GM20431 (cell line): ENCODE results near the gene RALY.

Experiments used
- in situ Hi-C: fragments of 300-500 bp; cut with MseI, MboI; formaldehyde crosslinking; loops from one replicate; pipeline ENCODE4 v1.15.0; 2020; ENCODE audit warnings: low sequenced_read_pairs; ENCODE audit not compliant: unreplicated experiment

RALY gene

DNA sequence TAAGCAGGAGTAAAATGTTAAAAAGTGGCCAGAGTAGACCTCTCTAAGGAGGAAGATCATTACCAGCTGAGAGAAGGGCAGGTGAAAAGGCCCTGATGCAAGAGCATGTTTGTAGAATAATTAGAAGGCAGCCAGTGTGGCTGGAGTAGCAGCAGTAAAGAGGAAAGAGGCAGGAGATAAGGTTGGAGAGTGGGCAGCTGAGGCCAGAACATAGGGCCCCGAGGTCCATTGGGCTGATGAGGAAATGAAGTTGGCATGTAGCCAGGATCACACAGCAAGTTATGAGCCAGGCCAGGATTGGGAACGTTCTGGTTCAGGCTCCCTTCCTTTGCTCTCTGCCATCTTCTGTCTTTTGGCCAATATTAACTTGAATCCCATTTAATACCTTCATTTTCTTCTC, 51.6 kb downstream of the RALY start:
- in situ Hi-C loops, result no loop called here

DNA sequence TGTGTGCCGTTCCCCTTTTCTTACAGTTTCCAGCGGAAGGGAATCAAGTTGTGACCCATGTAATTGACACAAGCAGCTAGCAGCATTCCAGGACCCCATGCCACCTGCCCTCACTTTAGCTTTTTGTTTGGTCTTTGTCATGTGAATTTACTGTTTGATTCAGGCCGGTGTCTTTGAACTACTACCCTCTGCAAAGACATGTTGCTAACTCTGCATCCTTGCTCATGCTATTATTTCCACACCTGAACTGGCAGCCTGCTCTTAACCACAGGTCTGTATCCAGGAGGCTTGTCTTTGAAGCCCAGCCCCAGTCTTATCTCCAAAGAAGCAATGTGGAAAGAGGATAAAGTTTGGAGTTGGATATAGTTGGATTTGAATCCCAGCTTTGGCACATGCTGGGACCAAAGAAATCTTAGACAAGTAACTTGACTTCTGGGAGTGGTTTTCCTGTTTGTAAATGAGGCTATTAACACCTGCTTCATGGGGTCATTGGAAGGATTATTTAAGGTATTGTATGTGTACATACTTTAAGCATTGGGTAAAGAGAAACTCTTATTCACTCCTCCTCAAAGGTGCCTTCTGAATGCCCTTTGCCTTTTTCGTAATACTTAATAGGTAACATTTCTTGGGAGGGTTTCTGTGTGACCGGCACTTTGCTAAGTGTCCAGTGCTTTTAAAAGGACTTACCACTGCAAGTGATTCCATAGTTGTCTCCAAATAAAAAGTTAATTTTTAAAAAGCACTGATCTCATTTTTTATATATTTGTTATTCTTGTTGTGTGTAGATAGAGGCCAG, 52.4 kb downstream of the RALY start:
- in situ Hi-C loops, result no loop called here

DNA sequence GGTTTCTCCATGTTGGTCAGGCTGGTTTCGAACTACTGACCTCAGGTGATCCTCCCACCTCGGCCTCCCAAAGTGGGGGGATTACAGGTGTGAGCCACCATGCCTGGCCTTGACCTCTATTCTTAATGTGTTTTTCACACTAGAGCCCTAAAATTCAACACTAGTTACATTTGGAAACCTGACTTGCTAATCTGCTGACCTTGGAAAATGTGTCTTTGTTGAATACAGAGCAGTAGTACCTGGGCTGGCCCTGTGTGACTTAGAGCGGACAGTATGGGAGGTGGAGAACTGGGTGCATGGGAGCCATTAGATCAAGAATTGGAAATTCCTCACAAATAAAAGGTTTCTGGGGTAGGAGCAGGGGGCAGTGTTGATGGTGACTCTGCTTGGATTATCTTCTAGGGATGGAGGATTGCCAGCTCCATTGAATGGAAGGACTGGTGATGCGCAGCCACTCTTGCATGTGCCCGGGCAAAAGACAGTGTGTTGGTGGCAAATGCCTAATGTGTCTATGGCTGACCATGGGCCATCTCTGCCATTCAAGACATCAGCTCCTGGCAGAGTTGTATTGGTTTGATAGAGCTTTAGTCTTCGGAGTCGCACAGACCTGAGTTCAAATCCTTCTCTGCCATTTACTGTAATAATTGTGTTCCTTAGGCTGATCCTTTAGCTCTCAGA, 53.4 kb downstream of the RALY start:
- in situ Hi-C loops, result no loop called here

DNA sequence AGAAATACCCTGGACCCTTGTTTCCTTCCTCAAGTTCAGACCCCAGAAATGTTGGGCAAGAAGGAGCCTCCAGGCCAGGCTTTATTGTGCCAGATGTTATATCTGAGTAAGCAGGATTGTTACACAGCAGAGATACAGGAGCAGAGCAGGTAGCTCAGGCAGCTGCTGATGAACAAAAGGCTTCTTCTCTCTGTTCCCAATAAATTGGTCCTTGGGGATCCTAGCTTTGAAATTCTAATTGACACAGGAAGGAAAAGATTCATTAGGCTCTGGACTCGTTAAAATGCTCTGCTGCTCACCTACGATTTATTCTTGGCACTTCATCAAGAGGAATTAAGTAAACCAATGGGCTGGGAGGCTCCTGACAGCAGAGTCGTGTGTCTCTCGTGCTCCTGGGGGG, 54.2 kb downstream of the RALY start:
- in situ Hi-C loops, result no loop called here

DNA sequence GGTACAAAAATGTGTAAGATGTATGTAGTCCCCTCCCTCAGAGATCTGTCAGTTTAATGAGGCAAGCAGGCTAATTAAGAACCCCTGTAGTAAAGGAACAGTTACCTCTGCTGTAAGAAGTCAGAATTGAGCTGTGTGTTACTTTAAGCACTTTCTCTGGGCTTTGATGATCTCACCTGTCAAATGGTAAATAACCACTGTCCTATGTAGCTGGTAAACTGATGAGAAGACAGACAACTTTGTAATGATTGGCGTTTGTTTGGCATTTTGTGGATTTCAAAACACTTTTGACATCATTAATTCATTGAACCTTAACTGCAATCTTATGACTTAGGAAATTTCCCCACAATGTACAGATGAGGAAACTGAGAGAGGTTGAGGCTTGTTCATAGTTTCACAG, 55.7 kb downstream of the RALY start:
- in situ Hi-C loops, result no loop called here

DNA sequence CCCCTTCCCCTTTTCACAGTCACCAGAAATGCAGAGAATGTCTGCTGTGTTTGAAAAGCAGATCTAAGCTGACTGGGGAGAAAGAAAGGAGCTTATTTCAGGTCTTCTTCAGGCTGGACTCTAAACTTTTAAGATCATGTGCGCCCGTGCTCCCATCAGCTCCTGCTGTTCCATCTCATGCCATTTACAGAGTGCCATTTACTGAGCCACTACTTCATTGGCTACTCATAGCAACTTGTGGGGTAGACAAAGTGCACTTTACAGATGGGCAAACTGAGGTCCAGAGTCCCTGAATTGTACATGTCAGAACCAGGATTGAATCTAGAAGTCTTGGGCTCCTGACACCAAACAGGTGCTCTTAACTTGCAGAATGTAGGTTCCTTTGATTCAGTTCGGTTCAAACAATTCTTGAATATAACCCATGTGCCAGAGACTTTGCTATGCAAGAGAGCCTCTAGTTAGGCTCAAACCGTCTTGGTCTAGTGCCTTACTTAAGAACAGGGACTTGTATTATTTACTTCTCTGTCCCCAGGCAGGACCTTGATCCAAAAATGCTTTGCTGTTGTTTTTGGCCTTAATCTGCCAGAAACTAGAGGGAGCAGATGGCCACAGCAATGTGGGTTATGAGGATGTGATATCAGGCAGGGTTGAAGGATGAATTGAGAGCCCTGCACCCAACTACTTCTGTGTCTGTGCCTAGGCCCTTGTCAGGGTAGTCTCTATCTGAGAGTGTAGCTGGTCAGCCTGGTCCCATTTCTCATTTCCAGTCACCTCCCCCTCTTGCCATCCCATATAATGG, 56.4 kb downstream of the RALY start:
- in situ Hi-C loops, result no loop called here

DNA sequence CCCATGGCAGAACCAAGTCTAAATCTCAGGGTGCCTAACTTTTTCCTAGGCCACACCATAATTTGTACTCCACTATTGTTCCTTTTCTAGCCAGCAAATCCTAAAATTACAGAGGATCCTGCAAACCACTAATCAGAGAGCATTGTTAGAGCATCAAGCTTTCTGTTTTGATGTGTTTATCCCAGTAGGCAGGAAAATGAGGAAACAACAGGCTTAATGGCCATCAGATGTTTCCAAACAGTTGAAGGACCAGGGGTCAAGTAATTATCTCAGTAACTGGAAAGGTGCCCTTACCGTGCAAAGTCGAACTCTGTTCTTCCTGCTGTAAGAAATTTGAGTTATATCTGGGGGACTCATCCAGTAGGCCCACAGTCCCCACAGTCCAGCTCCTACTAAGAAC, 58.7 kb downstream of the RALY start:
- in situ Hi-C loops, result no loop called here

DNA sequence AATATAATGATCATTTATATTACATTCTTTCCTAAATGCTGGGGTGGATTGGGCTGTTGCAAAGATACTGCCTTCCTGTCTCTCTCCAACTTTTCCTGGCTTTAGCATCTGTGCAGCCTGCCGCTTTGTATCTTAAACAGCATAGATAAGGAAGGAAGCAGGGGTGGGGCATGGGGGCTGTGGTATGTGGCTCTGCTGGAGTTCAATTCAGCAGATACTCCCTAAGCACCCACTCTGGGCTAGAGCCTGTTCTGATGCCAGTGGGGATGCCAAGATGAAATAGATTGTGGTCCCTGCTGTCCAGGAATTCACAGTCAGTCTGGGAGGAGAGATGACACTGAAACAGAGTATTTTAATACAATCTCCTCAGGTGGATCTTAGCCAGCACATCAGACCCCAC, 61.6 kb downstream of the RALY start:
- in situ Hi-C loops, result no loop called here

DNA sequence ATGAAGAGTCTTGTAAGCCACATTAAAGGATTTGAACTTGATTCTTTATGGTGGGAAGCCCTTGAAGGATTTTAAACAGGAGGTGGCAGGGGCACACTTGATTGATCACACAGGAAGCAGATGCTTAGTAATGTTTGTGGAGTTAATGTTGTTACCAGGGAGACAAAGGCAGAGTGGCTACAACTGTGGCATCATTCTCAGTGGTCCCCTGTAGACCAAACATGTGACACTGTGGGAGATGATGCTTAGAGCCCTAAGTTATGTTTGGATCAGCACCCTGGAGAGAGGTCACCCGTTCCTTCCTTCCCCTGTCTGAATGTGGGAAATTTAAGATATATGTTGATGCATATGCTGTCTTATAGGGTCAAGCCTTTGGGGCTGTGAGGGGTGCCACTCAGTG, 65.1 kb downstream of the RALY start:
- in situ Hi-C loops, result no loop called here

DNA sequence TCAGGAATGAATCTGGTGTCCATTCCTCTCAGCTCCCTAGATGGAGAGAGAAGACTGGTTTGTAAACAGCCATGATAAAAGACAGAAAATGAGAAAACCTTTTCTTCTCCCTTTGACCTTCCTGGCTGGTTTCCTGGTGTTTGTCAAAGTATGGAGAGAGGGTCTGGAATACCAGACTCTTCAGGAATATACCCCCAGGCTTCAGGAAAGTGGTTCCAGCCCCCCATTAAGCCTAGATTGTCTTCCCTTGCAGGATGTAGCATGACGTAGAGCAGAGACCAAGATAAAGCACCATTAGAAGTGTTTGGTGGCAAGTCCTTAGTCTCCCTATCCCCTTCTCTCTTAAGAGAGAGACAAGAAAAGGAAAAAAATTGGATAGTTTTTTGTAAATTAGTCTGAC, 67.3 kb downstream of the RALY start:
- in situ Hi-C loops, result no loop called here

DNA sequence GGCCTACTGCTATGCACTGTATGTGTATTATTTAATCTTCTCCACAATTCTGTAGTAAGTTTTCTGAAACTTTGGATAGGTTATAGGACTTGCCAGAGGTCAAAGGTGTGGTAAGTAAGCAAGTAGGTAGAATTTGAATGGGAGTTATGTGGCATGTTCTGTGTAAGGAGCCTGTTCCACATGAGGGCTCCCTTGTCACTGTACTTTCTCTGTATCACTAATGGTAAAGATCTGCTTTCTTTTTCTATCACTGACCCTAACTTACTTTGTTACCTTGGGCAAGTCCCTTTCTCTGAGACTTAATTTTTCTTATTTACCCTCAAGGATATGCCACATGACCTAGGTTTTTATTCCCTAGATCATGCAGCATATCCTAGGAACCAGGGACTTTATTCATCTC, 68.0 kb downstream of the RALY start:
- in situ Hi-C loops, result no loop called here

DNA sequence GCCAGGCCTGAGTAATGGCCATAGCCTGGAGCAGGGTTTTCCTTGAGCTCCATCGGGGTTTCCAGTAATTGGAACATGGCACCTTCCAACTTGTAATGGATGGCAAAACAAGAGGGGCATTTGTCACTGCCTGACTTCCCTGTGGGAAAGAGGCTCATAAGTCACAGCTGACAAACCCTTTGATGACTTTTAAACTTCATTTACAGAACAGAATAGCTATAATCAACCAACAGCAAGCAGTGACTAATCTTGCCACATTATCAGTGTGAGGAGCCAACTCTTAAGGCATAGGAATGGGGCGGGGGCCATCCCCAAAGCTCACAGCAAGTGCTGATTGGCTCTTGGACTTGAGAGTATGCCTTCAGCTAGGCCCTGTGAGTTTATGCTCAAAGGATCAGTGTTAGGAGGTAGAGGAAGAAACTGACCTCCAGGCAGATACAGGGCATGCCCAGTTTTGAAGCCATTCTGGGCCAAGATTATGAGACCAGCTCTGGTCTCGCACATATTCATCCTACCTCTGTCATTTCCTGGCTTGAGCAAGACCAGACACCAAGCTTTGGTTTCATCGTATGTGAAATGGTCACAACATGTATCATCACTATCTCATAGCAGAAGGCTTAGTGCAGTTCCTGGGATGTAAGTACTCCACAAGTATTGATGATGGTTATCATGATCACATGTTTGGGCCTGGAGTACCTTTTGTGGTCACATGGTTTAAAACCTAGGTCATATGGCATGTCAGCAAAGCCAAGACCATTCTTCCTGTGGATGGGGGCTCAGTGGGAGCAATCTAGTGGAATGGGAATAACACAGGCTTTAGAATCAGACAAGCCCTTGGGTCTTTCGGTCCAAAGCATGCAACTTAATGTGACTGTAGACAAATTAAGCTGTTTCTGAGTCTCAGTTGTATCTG, 69.1 kb downstream of the RALY start:
- in situ Hi-C loops, result no loop called here

DNA sequence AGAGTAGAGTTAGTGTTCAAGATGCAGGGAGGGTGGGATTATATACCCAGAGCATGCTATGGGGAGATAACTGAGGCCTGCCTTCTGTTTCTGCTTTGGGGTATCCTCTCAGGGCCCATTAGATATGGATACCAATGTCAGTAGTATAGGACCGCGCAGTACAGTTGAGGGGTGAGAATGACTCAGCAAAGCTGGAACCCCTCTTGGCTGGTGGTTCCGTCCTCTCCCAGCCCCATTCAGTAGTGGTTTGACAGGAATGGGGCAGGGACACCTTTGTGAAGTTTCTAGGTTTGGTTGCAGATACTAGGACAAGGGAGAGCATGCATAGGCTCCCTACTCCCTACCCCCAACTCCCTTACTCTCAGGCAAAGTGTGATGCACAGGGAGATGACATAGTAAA, 70.6 kb downstream of the RALY start:
- in situ Hi-C loops, result no loop called here

DNA sequence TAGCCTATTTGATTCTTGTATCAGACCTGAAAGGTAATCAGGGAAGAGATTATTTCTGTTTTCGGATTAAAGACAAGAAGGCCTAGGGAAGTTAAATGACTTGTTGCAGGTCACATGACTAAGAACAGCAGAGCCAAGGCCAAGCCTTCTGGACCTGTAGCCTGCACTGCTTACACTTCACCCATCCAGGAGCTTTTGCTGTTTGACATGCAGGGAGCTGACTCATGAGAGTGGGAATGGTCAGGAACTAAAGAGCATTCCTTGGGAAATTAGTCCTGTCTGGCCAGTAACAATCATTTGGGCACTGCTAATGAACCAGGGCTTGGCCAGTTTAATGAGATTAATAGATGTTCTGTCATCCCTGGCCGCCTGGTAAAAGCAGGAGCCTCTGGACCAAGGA, 71.5 kb downstream of the RALY start:
- in situ Hi-C loops, result no loop called here

DNA sequence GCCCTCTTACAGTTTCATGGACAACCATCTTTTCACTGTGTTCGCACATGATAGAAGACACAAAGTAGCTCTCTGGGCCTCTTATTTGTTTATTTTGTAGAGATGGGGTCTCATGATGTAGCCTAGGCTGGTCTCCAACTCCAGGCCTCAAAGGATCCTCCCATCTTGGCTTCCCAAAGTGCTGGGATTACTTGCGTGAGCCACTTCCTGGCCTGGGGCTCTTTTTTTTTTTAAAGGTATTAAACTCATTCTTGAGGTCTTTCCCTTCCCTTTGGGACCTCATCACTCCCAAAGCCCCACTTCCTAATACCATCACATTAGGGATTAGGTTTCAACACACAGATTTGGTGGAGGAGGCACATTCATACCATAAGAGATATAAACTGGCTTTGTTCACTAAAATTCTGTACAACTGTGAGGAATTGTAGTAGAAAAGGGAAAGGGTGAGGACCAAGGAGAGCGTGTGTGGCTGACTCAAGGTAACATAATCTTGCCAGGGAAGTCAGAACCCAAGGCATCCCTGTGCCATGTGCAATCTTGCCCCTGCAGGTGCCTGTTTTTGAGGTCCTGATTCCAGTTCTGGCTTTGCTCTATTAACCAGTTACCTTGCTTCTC, 72.9 kb downstream of the RALY start:
- in situ Hi-C loops, result no loop called here

DNA sequence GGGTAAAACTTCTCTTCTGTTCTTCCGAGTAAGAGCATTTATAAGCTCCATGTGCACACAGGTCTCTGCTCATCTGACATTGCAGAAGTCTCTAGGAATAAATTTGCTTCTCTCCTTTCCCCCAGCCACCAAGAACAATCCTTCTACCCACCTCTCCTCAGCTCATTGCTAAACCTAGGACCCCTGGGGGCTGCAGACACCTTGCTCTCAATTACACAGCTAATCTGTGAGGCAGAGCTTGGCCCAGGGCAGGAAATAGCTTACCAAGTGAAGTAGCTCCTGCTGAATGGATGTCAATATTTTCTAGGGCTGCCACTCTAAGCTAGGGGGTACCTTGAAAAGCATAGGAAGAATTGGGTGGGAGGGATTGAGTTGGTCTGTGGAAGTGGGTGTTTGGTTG, 74.3 kb downstream of the RALY start:
- in situ Hi-C loops, result no loop called here

DNA sequence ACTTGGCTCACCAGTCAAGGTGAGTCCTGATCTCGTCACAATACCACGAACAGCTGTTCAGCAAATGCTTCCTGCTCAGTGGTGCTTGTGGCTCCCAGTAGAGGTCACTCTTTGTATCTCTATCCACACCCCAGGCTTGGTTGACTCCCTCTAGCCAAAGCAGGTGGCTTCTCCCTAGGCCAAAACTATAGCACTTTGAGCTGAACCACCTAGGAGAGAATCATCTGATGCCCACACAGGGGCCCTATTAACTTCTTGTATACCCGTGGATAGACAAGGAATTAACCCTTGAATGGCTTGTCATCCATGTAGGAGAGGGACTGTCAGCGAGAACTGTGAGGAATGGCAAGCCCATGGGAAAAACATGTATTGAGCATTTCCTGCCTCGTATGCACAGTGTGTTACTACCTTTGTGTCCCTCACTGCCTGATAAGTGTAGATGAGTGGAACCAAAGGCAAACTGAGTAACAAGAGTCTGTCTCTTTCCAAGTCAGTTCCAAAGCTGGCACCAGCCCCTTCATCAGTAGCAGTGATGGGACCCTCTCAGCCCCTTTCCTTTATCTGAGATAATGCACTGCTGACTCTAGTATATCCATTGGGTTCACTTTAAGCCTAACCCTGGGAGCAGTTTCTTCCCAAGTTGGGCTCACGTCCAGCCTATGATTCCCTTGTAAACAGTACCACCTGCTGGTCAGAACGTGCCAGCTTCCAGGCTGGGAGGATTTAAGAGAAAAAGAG, 75.8 kb downstream of the RALY start:
- in situ Hi-C loops, result no loop called here

DNA sequence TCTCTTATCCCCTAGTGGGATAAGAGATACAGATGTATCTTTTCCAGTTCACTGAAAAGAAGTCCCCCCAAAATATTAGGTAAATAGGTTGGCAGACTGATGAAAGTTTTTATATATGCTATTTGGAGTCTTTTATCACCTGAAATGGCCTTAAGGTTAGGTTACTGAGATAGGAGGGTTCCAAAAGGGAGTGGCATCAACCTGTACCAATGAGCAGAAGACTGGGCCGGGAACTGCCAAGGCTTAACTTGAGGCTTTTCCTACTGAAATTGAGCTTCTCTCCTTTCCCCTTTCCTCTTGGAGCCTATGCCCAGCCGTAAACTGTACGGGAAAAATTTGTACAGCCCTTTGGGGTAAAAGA, 76.3 kb downstream of the RALY start:
- in situ Hi-C loops, result no loop called here

DNA sequence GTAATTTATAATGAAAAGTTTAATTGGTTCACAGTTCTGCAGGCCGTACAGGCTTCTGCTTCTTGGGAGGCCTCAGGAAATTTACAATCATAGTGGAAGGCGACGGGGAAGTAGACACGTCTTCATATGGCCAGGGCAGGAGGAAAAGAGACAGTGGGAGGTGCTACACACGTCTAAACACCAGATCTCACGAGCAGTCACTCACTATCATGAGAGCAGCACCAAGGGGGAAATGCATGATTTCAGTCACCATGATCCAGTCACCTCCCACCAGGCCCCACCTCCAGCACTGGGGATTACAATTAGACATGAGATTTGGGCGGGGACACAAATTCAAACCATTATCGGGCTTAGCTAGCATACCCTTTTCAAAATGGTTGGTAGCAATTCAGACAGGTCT, 77.1 kb downstream of the RALY start:
- in situ Hi-C loops, result no loop called here
